ENCODE data around the gene NPC2. TPM values are rescaled to one million over a fixed set of nuclear protein-coding genes. Genes with fewer than 3 reads are reported as not detected.

Gene NPC2
- total RNA-seq, 1 donor from 2014 or later, result 246 TPM

- no peak overlapping the region for H3K4me3 Mint-ChIP-seq (ENCODE audit: unreplicated experiment)
- H3K4me1 Mint-ChIP-seq (ENCODE audit: unreplicated experiment), result peaks cover 10% of the 10 kb centered on the region
- no peaks in the 10 kb centered on the region for H3K36me3 Mint-ChIP-seq (ENCODE audit: low read depth, unreplicated experiment)
- no peak overlapping the region for H3K27ac Mint-ChIP-seq (ENCODE audit: unreplicated experiment)
- TF ChIP-seq CTCF (IDR thresholded peaks at IDR 0.05; ENCODE audit: unreplicated experiment), result no peak
- no peaks in the 10 kb centered on the region for H3K9me3 Mint-ChIP-seq (ENCODE audit: unreplicated experiment)
- H3K27me3 Mint-ChIP-seq (ENCODE audit: unreplicated experiment), result peaks cover 5% of the 10 kb centered on the region
- no peak for DNase-seq (ENCODE audit: low spot score)
Measured at GRCh38 chr14:74515891-74516412, 22.8 kb upstream of the NPC2 start.

- H3K27me3 Mint-ChIP-seq (ENCODE audit: unreplicated experiment), result peaks cover 4% of the 10 kb centered on the region
- no peak overlapping the region for H3K4me3 Mint-ChIP-seq (ENCODE audit: unreplicated experiment)
- no peak for TF ChIP-seq CTCF (IDR thresholded peaks at IDR 0.05; ENCODE audit: unreplicated experiment)
- H3K27ac Mint-ChIP-seq (ENCODE audit: unreplicated experiment), result no peak overlapping the region
- H3K4me1 Mint-ChIP-seq (ENCODE audit: unreplicated experiment), result peaks cover 10% of the 10 kb centered on the region
- H3K36me3 Mint-ChIP-seq (ENCODE audit: low read depth, unreplicated experiment), result no peaks in the 10 kb centered on the region
- DNase-seq (ENCODE audit: low spot score), result no peak
- H3K9me3 Mint-ChIP-seq (ENCODE audit: unreplicated experiment), result no peaks in the 10 kb centered on the region
Measured at GRCh38 chr14:74514471-74514941, 21.4 kb upstream of the NPC2 start.

GRCh38 chr14:74511966-74512830 lies 19.1 kb upstream of the NPC2 start:
- H3K27ac Mint-ChIP-seq (ENCODE audit: unreplicated experiment), result no peak overlapping the region
- no peak for DNase-seq (ENCODE audit: low spot score)
- TF ChIP-seq CTCF (IDR thresholded peaks at IDR 0.05; ENCODE audit: unreplicated experiment), result no peak

GRCh38 chr14:74510959-74511409 lies 17.9 kb upstream of the NPC2 start:
- no peak for DNase-seq (ENCODE audit: low spot score)

More at GRCh38 chr14:74511966-74512830, 19.1 kb upstream of the NPC2 start:
- Mint-ChIP-seq H3K4me3 (ENCODE audit: unreplicated experiment) (no peak overlapping the region), H3K4me1 (ENCODE audit: unreplicated experiment) (peaks cover 10% of the 10 kb centered on the region), H3K9me3 (ENCODE audit: unreplicated experiment) (no peaks in the 10 kb centered on the region), H3K36me3 (ENCODE audit: low read depth, unreplicated experiment) (peaks cover 6% of the 10 kb centered on the region), H3K27me3 (ENCODE audit: unreplicated experiment) (peaks cover 4% of the 10 kb centered on the region)

More at GRCh38 chr14:74510959-74511409, 17.9 kb upstream of the NPC2 start:
- no peak for TF ChIP-seq CTCF (IDR thresholded peaks at IDR 0.05; ENCODE audit: unreplicated experiment)
- H3K27me3 Mint-ChIP-seq (ENCODE audit: unreplicated experiment), result peaks cover 4% of the 10 kb centered on the region
- H3K27ac Mint-ChIP-seq (ENCODE audit: unreplicated experiment), result no peak overlapping the region
- H3K4me3 Mint-ChIP-seq (ENCODE audit: unreplicated experiment), result no peak overlapping the region
- peaks cover 5% of the 10 kb centered on the region for H3K4me1 Mint-ChIP-seq (ENCODE audit: unreplicated experiment)
- H3K9me3 Mint-ChIP-seq (ENCODE audit: unreplicated experiment), result no peaks in the 10 kb centered on the region
- H3K36me3 Mint-ChIP-seq (ENCODE audit: low read depth, unreplicated experiment), result peaks cover 11% of the 10 kb centered on the region

Data from endothelial cell (in vitro differentiated cells).